Femur (tissue), 1 donor: Measurements from ENCODE around the gene SDHA.
"Not testable (repeated sequence)": the region's sequence is repeated elsewhere in the genome, so short reads cannot be mapped to it uniquely, and the experiment has no call there.

Experiments
- DNase-seq: peaks from one replicate; pipeline ENCODE4 v3.0.0-alpha.2; 2017

The SDHA gene

GRCh38 chr5:264338-264737 lies 46.2 kb downstream of the SDHA start:
- no peak for DNase-seq

GRCh38 chr5:266311-267026 lies 48.3 kb downstream of the SDHA start:
- not testable (repeated sequence) for DNase-seq

- DNase-seq, result no peak
Measured at GRCh38 chr5:267716-268115, 49.6 kb downstream of the SDHA start.

DNA sequence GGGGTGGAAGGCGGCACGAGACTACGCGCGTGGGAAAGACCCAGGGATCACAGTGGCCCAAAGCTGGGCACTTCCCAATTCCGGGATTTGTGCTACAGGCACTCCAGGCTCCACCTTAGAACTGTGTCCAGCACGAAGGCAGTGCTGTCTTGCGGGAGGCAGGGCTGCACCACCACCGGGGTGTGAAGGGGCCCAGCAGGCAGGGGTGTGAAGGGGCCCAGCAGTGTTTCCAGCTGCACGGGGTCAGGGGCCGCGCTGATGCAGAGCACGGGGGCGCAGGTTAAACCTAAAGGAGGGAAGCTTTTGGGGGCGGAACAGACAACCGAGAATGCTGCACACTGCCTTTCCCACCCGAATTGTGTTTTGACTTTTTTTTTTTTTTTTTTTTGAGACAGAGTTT lies 52.2 kb downstream of the SDHA start:
- no peak for DNase-seq

- DNase-seq, result not testable (repeated sequence)
Measured at GRCh38 chr5:271828-272167, 53.7 kb downstream of the SDHA start.

DNA sequence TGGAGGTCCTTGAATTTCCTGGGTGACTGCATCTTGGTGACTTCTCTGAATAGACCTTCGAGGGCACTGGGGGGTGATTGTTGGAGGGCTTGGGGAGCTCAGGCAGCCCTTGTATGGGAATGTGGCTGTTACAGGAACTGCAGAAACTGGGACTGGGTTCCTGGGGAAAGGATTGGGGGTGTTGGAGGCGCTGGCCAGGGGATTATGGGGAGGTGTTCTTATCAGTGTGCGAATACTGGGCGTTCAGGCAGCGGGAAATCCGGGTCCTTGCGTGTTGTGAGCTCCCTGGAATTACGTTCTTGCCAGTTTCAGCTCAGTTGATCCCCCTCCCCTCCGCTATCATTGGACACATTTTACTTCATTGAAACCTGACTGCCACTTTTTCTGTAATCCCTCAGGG lies 55.0 kb downstream of the SDHA start:
- DNase-seq, result not testable (repeated sequence)

DNA sequence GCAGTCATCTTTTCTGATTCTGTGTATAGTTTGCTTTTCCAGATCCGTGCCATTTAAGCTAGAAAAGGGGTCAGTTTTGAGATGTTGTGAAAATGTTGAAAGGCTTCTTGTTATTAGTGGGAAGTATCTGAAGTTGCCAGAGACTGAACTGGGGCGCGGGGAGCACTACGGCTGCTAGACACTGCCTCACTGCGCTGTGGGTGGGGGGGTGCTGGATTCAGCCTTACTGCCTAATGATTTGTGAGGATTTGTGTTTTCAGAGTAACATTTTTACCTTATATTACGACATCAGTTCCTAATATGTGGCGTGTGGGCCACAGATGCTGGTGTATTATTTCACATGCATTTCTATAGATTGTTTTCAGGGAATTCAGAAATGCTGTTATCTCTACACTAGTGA lies 55.4 kb downstream of the SDHA start:
- not testable (repeated sequence) for DNase-seq

DNA sequence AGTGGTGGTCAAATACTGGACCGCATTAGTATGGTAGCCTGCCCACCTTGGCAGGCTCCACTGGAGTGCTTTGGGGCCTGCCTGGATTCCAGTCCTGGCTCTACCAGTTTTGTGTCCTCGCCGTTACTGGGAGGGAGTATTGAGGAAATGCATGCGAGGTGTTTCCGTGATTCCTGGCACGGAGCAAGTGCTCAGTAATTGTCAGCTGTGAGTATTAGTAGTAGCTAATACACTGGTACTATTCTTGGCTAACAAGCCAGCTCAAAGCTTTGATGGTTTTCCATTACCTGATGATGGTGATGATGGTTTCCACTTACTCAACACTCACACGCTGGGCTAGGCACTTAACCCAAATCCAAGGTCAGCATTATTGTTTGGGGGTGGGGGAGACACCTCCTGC lies 56.2 kb downstream of the SDHA start:
- DNase-seq, result not testable (repeated sequence)

GRCh38 chr5:278646-279045 lies 60.5 kb downstream of the SDHA start:
- no peak for DNase-seq

GRCh38 chr5:279051-279665 lies 61.0 kb downstream of the SDHA start:
- not testable (repeated sequence) for DNase-seq

DNA sequence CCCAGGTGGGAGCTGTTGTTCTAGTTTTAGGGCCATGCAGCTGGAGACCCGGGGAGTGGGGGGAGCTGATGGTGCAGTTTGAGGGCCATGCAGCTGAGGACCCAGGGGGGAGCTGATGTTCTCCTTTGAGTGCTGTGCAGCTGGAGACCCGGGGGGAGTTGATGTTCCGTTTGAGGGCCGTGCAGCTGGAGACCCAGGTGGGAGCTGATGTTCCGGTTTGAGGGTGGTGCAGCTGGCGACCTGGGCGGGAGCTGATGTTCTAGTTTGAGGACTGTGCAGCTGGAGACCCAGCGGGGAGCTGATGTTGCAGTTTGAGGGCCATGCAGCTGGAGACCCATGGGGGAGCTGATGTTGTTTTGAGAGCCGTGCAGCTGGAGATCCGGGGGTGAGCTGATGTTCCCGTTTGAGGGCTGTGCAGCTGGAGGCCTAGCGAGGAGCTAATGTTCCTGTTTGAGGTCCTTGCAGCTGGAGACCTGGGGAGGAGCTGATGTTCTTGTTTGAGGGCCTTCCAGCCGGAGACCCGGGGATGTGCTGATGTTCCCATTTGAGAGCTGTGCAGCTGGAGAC lies 68.0 kb downstream of the SDHA start:
- DNase-seq, result no peak

DNA sequence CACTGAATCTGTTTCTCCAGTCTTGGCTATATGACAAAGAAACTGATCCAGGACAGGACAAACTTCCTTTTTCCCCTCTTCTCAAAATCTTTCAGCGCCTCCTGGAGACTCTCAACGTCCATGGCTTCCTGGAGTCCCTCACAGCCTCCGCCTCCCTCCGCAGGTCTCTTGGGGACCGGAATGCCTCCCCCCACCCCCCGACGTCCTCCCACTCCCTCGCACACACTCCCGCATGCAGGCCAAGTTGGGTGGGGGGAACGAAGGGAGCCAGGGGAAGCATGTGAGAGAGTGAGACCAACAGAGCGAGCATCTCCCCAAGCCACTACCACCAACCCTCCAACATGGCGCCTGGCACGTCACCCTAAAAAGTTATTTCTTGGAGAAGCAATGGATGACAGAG lies 72.1 kb downstream of the SDHA start:
- not testable (repeated sequence) for DNase-seq

- not testable (repeated sequence) for DNase-seq
Measured at GRCh38 chr5:291345-291744, 73.2 kb downstream of the SDHA start.

DNA sequence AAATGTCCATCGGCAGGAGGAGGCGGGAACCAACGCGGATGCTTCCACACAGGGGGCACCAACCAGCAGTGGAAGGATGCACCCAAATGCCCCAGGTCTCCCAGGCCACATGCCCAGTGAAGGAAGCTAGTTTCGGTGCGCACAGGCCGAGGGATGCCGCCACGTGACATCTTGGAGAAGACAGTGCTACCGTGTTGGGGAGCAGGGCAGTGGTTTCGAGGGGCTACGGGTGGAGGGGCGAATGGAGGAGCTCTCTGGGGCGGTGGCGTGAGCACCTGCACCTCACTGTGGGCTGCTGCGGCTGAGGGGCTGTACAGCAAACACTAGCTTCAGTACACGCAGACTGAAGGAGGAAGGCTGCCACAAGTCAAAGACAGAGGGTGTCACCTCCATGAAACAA lies 76.7 kb downstream of the SDHA start:
- DNase-seq, result not testable (repeated sequence)

- not testable (repeated sequence) for DNase-seq
Measured at GRCh38 chr5:296207-296606, 78.1 kb downstream of the SDHA start.

DNA sequence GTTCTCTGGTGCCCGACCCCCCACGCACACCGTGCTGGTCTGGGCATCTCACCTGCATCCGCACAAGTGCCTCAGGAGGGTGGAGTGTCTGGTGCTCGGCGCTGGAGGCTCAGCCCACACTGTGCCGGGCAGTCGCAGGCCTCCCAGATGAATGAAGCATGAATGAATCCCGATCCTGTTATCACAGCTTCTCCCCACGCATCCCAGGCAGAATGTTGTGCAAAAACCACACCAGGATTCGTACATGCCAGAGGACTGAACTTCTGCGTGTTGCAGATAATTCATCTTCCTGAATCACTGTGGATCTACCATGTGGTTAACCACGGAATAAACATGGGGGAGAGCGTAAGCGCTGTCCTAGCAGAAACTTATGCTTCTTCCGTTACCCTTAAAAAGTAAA lies 78.8 kb downstream of the SDHA start:
- not testable (repeated sequence) for DNase-seq

GRCh38 chr5:297448-297847 lies 79.3 kb downstream of the SDHA start:
- DNase-seq, result not testable (repeated sequence)

- not testable (repeated sequence) for DNase-seq
Measured at GRCh38 chr5:297991-298736, 80.0 kb downstream of the SDHA start.

DNA sequence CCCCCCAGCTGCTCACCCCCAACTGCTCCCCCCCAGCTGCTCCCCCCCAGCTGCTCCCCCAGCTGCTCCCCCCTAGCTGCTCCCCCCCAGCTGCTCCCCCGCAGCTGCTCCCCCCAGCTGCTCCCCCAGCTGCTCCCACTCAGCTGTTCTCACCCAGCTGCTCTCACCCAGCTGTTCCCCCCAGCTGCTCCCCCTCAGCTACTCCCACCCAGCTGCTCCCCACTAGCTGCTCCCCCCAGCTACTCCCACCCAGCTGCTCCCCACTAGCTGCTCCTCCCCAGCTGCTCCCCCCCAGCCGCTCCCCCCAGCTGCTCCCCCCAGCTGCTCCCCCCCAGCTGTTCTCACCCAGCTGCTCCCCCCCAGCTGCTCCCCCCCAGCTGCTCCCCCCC lies 80.6 kb downstream of the SDHA start:
- DNase-seq, result no peak

- not testable (repeated sequence) for DNase-seq
Measured at GRCh38 chr5:299921-300320, 81.8 kb downstream of the SDHA start.

GRCh38 chr5:300691-301435 lies 82.7 kb downstream of the SDHA start:
- not testable (repeated sequence) for DNase-seq

- not testable (repeated sequence) for DNase-seq
Measured at GRCh38 chr5:302416-302815, 84.3 kb downstream of the SDHA start.

DNA sequence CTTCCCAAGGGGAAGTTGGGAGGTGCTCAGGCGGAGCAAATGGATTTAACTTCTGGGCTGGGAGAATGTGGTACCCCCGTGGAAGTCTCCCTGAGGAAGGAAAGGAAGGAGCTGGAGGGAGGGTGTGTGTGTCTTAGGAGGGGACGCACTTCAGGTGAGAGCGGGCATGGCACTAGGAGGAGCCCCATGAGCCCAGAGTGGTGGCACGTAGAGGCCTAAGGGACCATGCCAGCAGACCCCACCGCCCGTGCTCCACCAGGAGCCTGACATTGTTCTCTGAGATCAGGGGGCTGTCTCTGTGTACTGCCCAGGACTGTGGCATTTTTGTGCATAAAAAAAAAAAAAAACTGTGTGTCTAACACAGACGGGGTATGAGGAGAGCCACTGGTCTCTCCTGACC lies 84.8 kb downstream of the SDHA start:
- DNase-seq, result no peak
